ENCODE measurements around the gene COMMD7.
"Not testable (repeated sequence)": the region's sequence is repeated elsewhere in the genome, so short reads cannot be mapped to it uniquely, and the experiment has no call there.

Gene COMMD7

DNA sequence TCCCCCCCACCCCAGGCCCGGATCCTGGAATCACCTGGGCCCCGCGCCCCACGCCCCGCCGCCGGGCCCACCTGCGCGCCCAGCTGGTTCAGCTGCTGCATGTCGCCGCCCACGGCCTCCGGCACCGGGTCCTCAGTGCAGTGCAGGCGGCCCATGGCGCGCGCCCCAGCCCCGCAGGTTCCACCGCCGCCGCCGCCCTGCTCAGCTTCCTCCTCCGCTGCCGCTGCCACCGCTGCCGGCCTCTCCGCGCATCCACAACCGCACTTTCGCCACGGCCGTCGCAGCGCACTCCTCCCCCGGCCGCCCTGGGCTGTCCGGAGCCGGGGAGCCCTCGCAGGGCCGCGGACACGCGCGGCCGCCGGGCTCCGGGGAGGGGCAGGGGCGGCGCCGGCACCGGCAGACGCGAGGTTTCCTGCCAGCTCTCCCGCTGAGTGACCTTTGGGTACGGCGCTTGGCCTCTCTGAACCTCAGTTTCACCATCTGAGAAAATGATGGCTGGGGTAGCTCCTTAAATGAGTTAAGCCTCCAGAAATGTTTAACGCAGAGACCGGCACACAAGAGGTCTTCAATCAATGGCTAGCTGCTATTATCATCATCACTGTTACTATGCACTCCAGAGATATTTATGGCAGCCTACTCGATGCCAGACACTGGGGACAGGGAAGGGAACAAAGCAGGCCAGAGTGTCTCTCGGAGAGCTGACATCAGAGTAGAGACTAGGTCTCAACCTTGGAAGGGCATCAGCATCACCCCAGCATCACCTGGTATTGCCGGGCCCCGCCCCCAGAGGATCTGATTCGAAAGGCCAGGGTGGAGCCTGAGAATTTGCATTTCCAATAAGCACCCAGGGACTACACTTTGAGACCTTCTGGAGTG, at the start of gene COMMD7:
Gene COMMD7, minus strand, starts transcription at position 231 of the 876 bp plus-strand sequence. Its CDS starts 76 bp downstream, at position 155.
- DNase-seq: peak; percentile 55

- DNase-seq: no peak
These were observed 49.6 kb upstream of the COMMD7 start for GRCh38 chr20:32792731-32793458.

GRCh38 chr20:32792316-32792715, 49.0 kb upstream of the COMMD7 start:
- no peak for DNase-seq

DNA sequence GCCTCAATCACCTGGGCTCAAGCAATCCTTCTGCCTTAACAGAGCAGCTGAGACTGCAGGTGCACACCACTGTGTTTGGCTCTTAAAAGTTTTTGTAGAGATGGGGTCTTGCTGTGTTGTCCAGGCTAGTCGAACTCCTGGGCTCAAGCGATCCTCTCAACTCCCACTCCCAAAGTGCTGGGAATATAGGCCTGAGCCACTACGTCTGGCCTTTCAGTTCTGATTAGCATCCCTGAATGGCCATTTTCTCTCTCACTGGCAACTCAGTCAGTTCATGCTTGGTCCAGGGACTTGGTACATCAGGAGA, 47.4 kb upstream of the COMMD7 start:
- DNase-seq: no peak

GRCh38 chr20:32789896-32790750, 46.9 kb upstream of the COMMD7 start:
- peak; percentile 69 for DNase-seq

GRCh38 chr20:32787168-32787567, 43.9 kb upstream of the COMMD7 start:
- DNase-seq: no peak

- DNase-seq: no peak
These were observed 42.9 kb upstream of the COMMD7 start for GRCh38 chr20:32786059-32786760.

- no peak for DNase-seq
These were observed 41.3 kb upstream of the COMMD7 start for GRCh38 chr20:32784369-32785080.

DNA sequence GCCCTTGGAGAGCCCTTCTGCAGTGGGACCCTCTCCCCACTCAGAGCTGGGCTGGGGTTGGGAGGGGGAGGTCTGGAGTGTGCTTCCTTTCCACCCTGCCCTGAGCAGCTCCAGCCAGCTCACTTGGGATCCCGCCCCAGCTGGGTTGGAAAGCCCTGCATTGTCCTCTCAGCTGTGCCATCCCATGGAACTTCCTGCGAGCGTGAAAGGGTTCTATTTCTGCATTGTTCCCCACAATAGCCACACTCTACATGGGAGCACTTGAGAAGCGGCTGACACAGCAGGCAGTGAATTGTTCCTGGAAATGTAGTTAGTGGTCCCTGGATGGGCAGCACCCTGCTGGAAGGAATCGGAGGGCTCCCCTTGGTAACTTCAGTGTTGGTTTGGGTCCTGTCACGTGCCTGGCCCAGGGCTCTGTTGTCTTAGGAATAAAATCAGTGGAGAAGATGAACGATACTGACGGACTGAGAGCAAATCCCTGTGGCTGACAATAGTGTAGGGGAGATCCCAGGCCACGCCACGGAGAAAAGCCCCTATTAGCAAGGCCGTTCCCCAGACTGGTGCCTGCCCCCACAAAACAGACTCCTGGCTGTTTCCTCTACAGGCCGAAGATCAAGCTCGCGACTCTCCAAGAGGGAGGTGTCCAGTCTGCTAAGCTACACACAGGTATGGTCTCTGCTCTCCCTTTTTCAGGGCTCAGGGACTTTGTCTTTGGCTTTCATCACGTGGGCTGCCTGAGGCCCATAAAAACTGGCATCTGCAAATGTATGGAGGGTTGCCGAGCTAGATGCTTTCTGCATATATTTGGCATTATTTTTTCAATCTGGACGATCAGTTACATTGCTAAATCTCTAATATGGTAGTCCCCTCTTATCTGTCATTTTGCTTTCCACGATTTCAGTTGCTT, 37.7 kb upstream of the COMMD7 start:
- no peak for DNase-seq

DNA sequence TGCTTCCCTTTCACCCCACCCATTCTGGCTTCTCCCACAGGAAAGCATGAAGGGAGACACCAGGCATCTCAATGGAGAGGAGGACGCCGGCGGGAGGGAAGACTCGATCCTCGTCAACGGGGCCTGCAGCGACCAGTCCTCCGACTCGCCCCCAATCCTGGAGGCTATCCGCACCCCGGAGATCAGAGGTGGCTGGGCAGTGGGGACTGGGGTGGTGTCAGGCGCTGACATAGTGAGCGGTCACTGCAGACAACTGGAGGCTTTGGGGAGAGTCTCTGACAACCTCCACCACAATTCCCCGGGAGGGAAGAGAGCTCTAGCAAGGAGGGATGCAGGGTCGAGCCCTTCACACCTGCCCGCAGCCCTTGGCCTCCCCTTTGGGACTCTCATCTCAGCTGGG, 37.0 kb upstream of the COMMD7 start:
- DNase-seq: no peak

DNA sequence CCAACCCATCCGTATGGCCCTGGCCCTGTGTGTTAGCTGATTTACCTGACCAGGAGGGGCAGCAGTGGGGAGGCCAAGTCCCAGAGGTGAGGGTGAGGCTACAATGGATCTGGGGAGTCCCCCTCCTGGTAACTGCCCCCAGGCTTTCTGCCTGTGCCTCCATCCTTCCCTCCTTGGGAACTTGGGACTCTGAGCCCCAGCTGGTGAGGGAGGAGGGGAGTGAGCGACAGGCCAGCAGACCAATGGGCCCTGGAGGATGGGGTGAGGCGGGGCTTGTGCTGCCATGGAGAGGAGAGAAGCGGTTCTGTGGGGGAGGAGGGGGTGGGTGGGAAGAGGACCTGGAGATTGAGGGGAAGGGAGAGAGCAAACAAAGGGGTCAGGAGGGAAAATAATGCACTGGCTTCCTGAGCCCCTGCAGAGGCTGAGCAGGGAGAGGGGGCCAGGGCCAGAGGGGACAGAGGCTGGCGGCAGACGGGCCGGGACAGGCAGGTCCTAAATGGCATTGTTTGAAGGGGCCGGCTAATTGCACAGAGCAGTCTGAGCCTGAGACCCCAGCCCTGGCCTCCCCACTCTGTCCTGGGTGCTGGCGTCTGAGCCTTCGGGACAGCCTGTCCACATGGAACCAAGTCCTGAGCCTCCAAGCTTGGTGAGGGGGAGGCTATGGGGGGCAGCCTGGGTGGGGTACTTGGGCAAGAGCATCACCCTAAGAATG, 36.4 kb upstream of the COMMD7 start:
- DNase-seq: no peak

DNA sequence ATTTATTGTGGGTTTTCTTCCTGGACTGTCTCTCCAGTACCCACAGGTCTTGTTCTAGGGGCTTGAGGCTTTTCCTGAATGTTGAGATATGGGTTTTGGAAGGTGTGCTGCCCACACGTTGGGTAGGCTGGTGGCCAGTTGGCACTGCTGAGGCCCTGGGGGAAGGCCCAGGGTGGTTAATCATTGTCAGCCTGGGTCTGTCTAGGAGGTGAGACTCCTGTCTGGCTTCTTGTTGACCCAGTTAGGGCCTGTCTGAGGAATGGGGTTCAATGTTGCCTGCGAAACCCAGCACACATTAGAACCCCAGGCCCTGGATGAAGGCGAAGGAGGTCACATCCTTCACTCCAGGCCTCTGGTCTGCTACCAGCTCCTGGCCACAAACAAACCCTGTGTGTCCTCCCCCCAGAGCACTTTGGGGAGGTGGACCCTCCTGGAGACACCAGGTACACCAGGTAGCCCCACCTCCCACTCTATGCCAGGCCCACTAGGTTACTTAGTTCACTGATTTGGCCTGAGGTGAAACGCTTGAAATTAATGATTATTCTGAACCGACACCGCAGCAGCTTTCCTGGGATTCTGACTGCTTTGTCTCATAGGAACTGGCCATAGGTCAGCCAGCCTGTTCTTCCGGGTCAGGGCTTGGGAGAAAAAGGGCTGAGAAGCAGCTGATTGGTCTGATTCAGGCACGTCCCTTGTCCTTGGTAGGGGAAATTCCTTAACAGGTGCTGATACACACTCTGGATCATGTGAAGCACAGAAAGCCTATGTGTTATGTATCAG, 34.1 kb upstream of the COMMD7 start:
- DNase-seq: no peak

DNA sequence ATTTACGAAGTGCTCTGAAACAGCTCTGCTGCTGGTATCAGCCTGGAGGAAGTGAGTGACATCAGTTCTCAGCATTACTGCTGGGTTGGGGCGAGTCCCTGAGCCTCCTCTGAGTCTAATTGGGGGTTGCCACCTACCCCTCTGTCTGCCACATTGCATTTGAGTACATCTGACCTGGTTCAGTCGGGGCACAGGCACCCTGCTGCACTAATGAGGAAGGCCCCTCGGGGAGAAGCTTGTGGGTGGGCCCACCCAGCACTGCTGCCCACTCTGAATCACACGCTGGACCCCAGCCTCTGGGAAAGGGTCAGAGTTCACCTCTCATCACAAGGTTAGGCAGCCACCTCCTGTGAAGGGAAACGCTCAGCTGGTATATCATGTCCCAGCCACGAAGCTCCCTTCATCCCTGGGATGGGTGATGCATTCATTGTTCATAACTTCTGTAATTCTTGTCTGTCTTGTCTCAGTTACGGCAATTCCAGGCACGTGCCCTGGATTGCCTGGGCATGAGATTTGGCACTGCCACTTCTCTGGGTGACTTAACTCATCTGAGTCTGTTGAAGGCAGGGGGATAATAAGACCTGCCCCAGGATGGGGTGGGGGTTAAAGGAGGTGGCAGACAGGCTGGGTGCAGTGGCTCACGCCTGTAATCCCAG, 32.2 kb upstream of the COMMD7 start:
- DNase-seq: no peak

DNA sequence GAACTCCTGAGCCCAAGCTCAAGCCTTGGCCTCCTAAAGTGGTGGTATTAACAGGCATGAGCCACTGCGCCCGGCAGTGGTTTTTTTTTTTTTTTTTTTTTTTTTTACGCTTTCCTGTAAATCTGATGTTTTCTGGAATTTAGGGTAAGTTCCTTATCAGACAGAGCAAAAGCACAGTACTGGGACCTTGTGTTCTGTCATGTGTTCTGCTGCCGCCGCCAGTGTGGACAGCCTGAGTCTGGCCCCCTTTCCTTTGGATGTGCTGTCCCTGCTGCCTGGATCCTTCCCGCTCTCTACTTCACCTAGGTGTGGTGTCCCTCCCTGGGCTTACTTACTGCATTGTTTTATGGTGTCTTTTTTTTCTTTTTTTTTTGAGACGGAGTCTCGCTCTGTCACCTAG, 30.6 kb upstream of the COMMD7 start:
- DNase-seq: no peak

DNA sequence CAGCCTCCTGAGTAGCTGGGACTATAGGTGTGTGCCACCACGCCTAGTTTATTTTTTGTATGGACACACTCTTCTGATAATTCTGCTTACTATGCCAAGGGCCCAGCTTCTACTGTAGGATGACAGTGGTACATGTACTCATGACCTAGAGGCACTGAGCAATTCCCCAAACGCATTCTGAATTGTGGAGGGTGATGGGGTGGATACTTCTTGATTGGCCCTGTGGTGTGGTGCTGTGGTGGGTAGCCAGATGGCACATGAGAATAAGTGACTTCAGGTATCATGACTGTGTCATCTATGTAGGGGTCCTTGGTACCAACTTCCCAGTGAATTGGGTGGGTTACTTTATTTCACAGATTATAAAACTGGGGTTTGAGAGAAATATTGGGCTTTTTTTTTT, 30.0 kb upstream of the COMMD7 start:
- DNase-seq: no peak

DNA sequence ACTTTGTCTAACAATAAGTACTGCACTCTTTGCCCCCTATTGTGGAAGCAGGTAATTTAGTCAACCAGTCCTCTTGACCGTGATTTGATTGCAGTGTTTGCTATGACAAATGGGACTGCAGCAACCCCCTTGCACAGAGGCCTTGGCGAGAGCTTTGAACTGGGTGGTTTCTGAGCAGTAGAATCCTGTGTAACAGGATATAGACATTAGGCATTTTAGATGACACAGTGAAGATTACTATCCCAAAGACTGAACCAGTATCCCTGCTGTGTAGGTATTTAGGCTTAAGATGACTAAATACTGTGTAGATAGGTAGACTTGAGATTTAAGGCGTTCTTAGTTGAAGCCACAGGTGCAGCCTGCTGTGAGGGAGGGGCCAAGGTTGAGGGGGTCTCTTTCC, 28.8 kb upstream of the COMMD7 start:
- no peak for DNase-seq

DNA sequence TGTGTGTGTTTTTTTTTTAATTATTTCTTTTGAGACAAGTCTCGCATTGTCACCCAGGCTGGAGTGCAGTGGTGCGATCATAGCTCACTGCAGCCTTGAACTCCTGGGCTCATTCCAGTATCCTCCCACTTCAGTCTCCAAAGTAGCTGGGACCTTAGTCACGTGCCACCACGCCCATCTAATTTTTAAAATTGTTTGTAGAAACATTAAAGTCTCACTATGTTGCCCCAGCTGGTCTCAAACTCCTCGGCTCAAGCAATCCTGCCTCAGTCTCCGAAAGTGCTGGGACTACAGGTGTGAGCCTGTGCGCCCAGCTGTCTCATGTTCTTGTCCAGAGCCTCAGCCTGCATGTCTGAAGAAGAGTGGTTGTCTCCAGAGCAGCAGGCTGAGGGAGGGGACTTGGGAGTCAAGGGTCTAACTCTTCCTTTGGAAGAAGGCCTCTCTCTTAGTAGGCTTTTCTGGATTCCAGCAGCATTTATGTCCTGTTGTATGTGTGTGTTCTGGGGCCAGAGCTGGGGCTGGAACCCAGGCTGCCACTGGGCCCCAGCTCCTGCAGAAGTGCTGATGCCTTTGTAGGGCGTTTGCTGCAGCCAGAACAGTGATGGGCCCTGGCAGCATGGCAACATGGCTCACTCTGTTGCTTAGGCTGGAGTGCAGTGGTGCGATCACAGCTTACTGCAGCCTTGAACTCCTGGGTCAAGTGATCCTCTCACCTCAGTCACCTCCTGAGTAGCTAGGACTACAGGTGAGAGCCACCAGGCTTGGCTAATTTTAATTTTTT, 24.3 kb upstream of the COMMD7 start:
- no peak for DNase-seq

GRCh38 chr20:32765230-32765875, 22.1 kb upstream of the COMMD7 start:
- DNase-seq: not testable (repeated sequence)
